Placental pericyte (primary cell): Measurements from ENCODE around the gene C17orf113. TPM values are rescaled to one million over a fixed set of nuclear protein-coding genes. Genes with fewer than 3 reads are reported as not detected.

Source experiments
- total RNA-seq: library from RNA; depleted of rRNA; stranded (reverse); fragments of >200 nt; gene quantifications from 2 replicates; pipeline ENCODE4 v1.2.3, GENCODE V29; 2012

The C17orf113 gene
- total RNA-seq, result under 0.01 and 0.22 TPM in 2 replicates

DNA sequence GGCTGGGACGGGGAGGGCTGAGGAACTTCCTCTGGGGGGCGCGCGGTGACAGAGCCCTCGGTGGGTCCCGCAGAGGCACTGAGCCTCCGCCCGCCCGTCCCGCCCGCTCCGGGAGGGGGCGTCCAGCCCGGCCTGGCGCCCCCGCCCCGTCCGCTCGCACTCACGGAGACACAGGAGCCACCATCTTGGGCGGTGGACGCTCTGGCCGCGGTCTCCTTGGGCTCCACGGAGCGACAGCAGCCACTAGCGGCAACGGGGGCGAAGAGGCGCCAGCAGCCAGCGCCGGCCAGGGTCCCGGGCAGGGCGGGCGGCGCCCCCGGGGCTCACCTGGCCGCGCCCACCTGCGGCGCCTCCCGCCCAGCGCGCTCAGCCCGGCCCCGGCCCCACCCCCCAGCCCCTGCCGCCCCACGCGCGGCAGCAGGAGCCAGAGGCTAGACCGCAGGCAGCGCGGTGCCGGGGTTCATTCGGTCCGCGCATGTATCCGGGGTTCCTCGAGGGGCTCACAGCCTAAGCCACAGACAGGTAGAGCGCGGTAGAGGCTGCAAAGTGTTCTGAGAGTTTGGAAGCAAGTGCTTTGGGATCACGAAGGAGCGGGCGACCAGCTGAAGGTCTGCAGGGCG is at the start of gene C17orf113:
TSS of gene C17orf113 (minus strand) at position 209 of the 620 bp plus-strand sequence. CDS start 7,225 bp downstream, outside the sequence.

DNA sequence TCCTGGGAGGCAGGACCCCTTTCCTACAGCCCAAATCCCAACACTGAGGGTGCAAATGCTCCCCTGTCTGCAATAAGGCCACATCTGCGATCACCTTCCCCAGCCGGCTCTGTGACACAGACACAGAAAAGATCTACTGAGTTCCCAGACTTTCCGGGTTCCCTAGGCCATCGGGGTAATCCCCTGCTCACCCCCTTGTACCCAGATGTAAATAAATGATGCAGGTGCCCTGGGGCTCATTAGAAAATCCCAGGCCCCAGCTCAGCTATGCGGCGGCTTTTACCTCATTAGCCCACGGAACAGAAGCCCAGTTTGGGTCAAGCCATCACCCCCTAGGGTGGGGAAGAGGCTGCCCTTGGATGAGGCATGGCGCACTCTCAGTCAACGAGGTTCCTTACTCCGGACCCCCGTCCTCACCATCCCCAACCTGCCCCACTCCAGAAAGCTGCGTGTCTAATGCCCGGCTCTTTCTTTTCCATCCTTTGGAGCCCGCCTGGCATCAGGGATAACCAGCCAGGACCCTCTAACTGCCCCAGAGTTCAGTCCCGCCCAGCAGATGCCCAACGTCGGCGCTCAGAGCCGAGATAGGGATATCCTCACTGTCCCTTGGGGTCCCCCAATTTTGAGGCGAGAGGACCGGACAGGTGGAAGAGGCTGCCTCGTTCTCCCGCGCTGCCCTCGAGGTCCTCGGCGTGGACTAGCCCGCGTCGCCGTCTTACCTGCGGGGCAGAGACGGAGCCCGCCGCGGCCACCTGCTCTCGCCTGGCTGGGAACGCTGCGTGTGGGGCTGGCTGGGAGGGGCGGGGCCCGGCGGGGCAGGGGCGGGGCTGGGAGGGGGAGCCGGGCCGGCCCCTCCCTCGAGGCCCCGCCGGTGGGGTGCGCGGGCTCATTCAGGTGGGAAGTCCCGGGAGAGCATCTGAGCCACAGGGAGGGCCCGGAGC is 47.6 kb upstream of the C17orf113 start, which contains the start of gene ZNF385C:
TSS of gene ZNF385C (minus strand) at position 783 of the 941 bp plus-strand sequence. CDS start 35,417 bp downstream, outside the sequence.

DNA sequence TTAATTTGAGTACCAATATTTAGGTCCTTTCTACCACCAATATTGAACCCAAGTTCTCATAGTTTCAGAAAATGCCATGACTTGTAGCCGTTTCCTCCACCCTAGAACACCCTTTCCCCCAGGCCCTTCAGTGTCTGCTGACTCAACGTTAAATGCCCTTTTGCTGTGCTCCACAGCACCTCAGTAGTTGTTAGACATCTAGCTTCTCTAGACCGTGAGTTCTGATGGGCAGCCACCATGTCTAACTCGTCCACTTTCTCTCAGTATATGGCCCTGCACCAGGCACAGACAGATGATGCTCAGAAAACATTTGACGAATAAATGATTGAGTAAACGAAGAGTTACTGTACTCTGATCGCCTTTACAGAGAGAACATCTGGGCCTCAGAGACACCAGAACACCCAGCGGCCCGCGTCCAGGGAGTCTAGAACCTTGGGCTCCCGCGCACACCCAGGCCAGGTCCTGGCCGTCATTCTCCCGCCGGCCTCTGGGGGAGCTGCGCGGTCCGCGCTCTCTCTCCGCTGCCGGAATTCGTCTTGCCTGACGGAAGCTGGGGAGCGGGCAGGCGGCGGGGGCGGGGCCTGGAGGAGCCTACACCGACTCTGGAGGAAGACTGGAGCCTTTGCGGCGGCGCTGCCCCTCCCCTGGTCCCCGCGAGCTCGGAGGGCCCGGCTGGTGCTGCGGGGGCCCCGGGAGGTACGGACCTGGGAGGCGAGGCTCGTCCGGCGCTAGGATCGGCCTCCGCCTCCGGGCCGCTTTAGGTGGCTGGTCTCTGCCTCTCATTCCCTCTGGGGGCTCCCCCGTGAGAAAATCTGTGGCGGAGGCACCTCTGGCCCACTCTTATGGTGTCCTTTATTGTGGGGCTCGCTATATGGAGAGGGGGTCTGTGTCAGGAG is 30.6 kb downstream of the C17orf113 start, which contains the start of gene NKIRAS2:
TSS of gene NKIRAS2 (plus strand) at position 582 of the 896 bp plus-strand sequence. CDS start 1,488 bp downstream, outside the sequence.

DNA sequence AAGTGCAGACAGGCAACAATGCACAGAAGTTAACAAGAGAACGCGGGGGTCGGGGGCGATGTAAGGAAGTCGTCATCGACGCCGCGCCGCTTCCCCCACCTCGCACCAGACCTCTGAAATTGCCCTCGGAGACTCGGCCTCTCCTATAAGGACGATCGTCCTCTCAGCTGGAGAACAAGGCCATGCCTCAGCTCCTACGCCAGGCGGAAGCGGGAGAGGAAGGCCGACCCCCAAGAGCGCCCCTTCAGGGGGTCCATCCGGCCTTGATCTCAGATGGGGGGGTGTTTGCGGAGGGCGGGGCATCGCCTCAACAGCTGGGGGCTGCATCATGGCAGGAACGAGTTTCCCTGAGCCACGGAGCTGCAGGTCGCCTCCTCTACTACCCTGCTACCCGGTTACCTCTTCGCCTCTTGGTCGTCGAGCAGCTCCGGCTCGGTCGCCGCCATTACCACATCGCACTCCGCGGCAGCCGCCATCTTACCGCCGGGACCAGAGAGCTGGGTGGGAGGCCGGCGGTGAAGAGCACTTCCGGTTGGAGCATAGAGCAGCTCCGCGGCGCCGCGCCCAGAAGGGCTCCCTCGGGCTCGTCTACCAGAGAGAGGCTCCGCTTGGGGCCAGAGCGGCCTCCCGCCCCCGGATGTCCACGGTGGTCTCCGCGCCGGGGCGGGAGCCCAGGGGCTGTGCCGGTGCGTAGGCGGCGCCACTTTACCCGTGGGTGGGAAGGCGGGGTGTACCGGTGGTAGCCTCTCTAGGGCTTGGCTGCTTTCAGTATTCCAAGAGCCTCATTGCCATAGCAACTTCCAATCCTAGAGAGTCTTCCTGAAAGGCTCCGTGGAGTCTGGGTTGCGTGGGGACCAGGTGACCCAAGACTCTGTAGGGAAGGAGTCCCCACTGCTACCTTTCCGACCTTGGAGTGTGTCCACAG is 33.2 kb downstream of the C17orf113 start, which contains the start of gene DNAJC7:
TSS of gene DNAJC7 (minus strand) at position 499 of the 925 bp plus-strand sequence. CDS start at position 476, 23 bp downstream.

Other genes starting within 250 kb of the C17orf113 start
- 67.0 and 95.6 TPM in 2 replicates for gene P3H4, start 238.7 kb downstream of the C17orf113 start, total RNA-seq
- 283 and 563 TPM in 2 replicates for gene FKBP10, start 237.6 kb downstream of the C17orf113 start, total RNA-seq
- 78.0 and 79.9 TPM in 2 replicates for gene NT5C3B, start 214.4 kb downstream of the C17orf113 start, total RNA-seq
- under 0.01 TPM in 1 of 2 replicates, not detected in the other for gene KLHL10, start 212.8 kb downstream of the C17orf113 start, total RNA-seq
- 27.4 and 44.2 TPM in 2 replicates for gene KLHL11, start 185.2 kb downstream of the C17orf113 start, total RNA-seq
- 417 and 421 TPM in 2 replicates for gene ACLY, start 131.7 kb downstream of the C17orf113 start, total RNA-seq
- gene ODAD4, start 120.0 kb downstream of the C17orf113 start, total RNA-seq, result 0.57 and 1.3 TPM in 2 replicates
- gene CNP, start 83.8 kb downstream of the C17orf113 start, total RNA-seq, result 59.5 and 98.2 TPM in 2 replicates
- gene DNAJC7, start 33.2 kb downstream of the C17orf113 start, total RNA-seq, result 80.7 and 97.4 TPM in 2 replicates
- 55.8 and 60.4 TPM in 2 replicates for gene NKIRAS2, start 30.5 kb downstream of the C17orf113 start, total RNA-seq
- gene ZNF385C, start 47.9 kb upstream of the C17orf113 start, total RNA-seq, result not detected in 2 replicates
- gene DHX58, start 62.1 kb upstream of the C17orf113 start, total RNA-seq, result 9.6 and 21.2 TPM in 2 replicates
- gene KAT2A, start 70.8 kb upstream of the C17orf113 start, total RNA-seq, result 7.2 and 15.7 TPM in 2 replicates
- gene HSPB9, start 72.2 kb upstream of the C17orf113 start, total RNA-seq, result not detected in 2 replicates
- gene RAB5C, start 104.4 kb upstream of the C17orf113 start, total RNA-seq, result 89.5 and 141 TPM in 2 replicates
- gene KCNH4, start 130.5 kb upstream of the C17orf113 start, total RNA-seq, result not detected in 2 replicates
- gene HCRT, start 134.9 kb upstream of the C17orf113 start, total RNA-seq, result not detected in 2 replicates
- 15.6 and 21.0 TPM in 2 replicates for gene GHDC, start 143.9 kb upstream of the C17orf113 start, total RNA-seq
- gene STAT5B, start 225.8 kb upstream of the C17orf113 start, total RNA-seq, result 24.5 and 28.9 TPM in 2 replicates
- gene STAT5A, start 237.9 kb upstream of the C17orf113 start, total RNA-seq, result 4.6 and 7.7 TPM in 2 replicates